Activated CD4-positive, alpha-beta memory T cell treated with anti-CD3 and anti-CD28 coated beads, Interleukin-2, amount 10 ng/mL, durations not matched to agents 7 days and 5 days (primary cell): Measurements from ENCODE around the gene PSD. TPM values are rescaled to one million over a fixed set of nuclear protein-coding genes. Genes with fewer than 3 reads are reported as not detected.
"Not testable (repeated sequence)": the region's sequence is repeated elsewhere in the genome, so short reads cannot be mapped to it uniquely, and the experiment has no call there.

Experiments
- CTCF ChIA-PET: fragments of 350-600 bp; sonication (Branson Sonifier 250); formaldehyde crosslinking; loops from one replicate; lab custom pipeline; 2021; ENCODE audit warnings: antibody characterized with exemption, inconsistent platforms; lab: Charles Lee
- POLR2A ChIA-PET: fragments of 350-600 bp; sonication (Branson Sonifier 250); formaldehyde crosslinking; loops from one replicate; lab custom pipeline; 2021; ENCODE audit warnings: antibody characterized with exemption; lab: Charles Lee
- DNase-seq: peaks from one replicate; pipeline ENCODE4 v3.0.0-alpha.2; 2020
- H3K27ac Mint-ChIP-seq: one replicate; pipeline ENCODE4 v1.8.0; 2021; ENCODE audit warnings: mild to moderate bottlenecking, mixed read lengths
- H3K27me3 Mint-ChIP-seq: one replicate; pipeline ENCODE4 v1.8.0; 2021; ENCODE audit warnings: mixed read lengths
- H3K36me3 Mint-ChIP-seq: one replicate; pipeline ENCODE4 v1.8.0; 2021; ENCODE audit warnings: low read depth, mixed read lengths
- H3K4me1 Mint-ChIP-seq: one replicate; pipeline ENCODE4 v1.8.0; 2021; ENCODE audit warnings: mixed read lengths
- H3K4me3 Mint-ChIP-seq: one replicate; pipeline ENCODE4 v1.8.0; 2021; ENCODE audit warnings: mild to moderate bottlenecking, mixed read lengths
- H3K9me3 Mint-ChIP-seq: one replicate; pipeline ENCODE4 v1.8.0; 2021; ENCODE audit warnings: mixed read lengths
- total RNA-seq, 2 experiments: library from RNA; stranded (reverse); gene quantifications; one replicate each; pipeline ENCODE4 v1.2.3, GENCODE V29; 2021

Gene PSD
- total RNA-seq, 2 experiments from 2014 or later = 1.4 TPM

DNA sequence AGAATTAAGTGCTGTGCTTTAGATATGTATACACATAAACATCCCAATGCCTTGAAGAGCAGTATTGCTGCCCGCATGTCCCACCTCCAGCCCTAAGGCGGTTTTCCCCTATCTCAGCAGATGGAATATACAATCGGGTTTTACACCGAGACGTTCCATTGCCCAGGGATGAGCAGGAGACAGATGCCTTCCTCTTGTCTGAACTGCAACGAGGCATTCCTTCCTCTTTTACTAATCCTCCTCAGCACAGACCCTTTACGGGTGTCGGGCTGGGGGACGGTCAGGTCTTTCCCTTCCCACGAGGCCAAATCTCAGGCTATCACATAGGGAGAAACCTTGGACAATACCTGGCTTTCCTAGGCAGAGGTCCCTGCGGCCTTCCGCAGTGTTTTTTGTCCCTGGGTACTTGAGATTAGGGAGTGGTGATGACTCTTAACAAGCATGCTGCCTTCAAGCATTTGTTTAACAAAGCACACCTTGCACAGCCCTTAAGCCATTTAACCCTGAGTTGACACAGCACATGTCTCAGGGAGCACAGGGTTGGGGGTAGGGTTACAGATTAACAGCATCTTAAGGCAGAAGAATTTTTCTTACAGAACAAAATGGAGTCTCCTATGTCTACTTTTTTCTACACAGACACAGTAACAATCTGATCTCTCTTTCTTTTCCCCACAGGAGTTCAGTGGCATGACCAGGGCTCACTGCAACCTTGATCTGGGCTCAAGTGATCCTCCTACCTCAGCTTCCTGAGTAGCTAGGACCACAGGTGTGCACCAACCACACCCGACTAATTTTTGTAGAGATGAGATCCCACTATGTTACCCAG lies 36.3 kb upstream of the PSD start:
- H3K27ac Mint-ChIP-seq, CTCF ChIA-PET, H3K4me3 Mint-ChIP-seq, H3K27me3 Mint-ChIP-seq, DNase-seq, POLR2A ChIA-PET, H3K9me3 Mint-ChIP-seq: not testable (repeated sequence)
- peaks cover 15% of the 10 kb centered on the region for H3K36me3 Mint-ChIP-seq
- peaks cover 28% of the 10 kb centered on the region for H3K4me1 Mint-ChIP-seq

DNA sequence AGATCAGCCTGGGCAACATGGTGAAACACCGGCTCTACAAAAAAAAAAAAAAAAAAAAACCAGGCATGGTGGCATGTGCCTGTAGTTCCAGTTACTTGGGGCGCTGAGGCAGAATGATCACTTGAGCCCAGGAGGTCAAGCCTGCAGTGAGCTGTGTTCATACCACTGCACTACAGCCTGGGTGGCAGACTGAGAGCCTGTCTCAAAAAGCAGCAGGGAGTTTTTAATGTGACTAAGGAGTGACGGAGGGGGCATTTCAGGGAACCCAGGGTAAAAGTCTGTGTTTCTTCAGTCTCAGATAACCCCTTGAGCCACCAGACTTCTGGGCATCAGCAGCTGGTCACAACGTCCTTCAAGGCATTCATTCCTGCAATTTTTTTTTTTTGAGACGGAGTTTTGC lies 34.9 kb upstream of the PSD start:
- no peaks in the 10 kb centered on the region for H3K27me3 Mint-ChIP-seq
- ChIA-PET POLR2A (interaction anchor here (0.6 to 6.3 kb wide), 7 partner anchors 8 to 322 kb away, joined by 3 to 79 read pairs (median 32); partner anchors contain the start of genes ACTR1A, CUEDC2, FBXL15 and SUFU), CTCF (interaction anchor here (0.7 to 4.2 kb wide), 4 partner anchors 20 to 101 kb away, joined by 4 to 20 read pairs (median 5); partner anchors contain the start of genes CUEDC2 and FBXL15)
- no peak overlapping the region for H3K4me3 Mint-ChIP-seq
- peaks cover 37% of the 10 kb centered on the region for H3K4me1 Mint-ChIP-seq
- DNase-seq = no peak
- H3K36me3 Mint-ChIP-seq = peaks cover 15% of the 10 kb centered on the region
- H3K27ac Mint-ChIP-seq = peak overlapping the region; percentile 49
- no peaks in the 10 kb centered on the region for H3K9me3 Mint-ChIP-seq

DNA sequence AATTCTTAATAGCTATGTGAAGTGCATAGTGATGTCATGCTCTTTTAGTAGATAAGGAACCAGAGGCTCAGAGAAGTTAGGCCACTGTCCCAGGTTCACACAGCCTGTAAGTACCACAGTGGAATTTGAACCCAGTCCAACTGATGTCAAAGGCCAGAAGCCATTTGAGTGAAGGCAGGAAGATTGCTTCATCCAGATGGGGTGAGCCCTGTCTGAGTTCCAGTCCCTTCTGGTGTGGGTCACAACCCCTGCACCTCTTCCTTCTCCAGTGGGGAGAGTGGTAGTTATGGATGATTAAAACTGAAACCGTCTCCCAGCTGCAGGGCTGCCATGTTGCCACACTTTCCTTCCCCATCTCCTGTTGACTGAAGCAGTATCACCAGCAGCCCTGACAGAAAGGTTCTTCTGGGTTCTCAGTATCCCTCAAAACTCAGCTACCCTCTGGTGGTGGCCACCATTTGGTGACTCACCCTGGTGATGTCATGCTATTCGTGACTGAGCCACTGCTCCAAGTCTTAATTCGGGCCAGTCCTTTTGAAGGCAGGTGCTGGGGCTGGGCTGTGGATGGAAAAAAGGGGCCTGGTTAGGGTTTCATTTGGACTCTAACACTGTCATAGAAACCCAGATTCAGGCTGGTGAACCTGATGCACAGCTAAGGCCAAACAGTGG lies 34.2 kb upstream of the PSD start:
- Mint-ChIP-seq H3K27ac (peak overlapping the region; percentile 83), H3K4me1 (peaks cover 40% of the 10 kb centered on the region), H3K4me3 (peak overlapping the region; percentile 17), H3K9me3 (no peaks in the 10 kb centered on the region), H3K27me3 (no peaks in the 10 kb centered on the region), H3K36me3 (peaks cover 15% of the 10 kb centered on the region)
- ChIA-PET CTCF (interaction anchor here (0.6 to 4.2 kb wide), 10 partner anchors 10 to 190 kb away, joined by 3 to 20 read pairs (median 4); partner anchors contain the start of genes CUEDC2 and FBXL15), POLR2A (interaction anchor here (0.5 to 6.3 kb wide), 10 partner anchors 9 to 339 kb away, joined by 3 to 79 read pairs (median 10); partner anchors contain the start of genes ACTR1A, CUEDC2, FBXL15 and SUFU)
- DNase-seq = peak; percentile 76

DNA sequence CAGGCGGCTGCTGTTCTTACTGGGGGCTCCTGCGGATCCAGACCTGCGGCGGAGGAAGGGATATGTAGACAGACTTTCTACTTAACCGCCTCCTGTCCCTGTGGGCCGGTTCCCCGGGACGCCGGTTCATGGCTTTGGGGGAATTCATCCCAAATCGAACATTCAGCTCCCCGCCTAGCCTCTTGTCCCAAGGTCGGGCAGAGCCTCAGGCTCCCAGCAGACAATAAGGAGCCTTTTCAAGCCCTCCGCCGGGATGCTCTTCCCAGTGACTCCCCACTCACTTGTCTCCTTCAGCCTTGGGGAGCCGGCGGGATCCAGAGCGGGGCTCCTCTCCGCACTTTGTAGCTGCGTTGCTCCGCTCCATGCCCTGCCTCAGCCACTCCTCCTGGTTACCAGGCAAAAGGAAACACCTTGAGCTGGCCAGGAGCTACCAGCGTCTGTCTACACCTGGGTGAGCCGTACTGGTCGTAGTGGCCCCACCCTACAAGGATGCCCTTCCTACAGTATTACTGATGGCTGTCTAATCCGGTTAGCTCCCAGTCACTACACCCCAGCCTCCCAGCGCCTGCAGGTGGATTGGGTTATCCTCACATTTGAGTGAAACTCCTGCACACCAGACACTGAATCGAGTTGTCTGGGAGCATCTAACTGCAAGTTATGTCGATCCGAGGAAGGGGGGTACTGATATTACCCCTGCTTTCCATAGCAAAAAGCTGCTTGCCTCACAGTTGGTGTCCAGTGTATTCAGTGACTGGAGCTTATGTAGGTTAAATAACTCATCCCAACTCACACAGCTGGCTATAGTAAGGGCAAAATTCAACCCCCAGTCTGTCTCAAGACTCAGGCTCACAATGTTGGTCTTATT lies 32.8 kb upstream of the PSD start, which contains the start of gene C10orf95:
C10orf95 (minus strand) TSS at position 439 of the 865 bp plus-strand sequence. CDS start 450 bp downstream, outside the sequence.
- CTCF ChIA-PET = interaction anchor here (0.9 to 4.2 kb wide), 13 partner anchors 10 to 220 kb away, joined by 3 to 22 read pairs (median 7); partner anchors contain the start of genes ACTR1A, CUEDC2 and FBXL15
- POLR2A ChIA-PET = interaction anchor here (0.7 to 6.3 kb wide), 24 partner anchors 10 to 741 kb away, joined by 3 to 79 read pairs (median 6); partner anchors contain the start of genes ACTR1A, CUEDC2, FBXL15 and GBF1
- Mint-ChIP-seq H3K4me1 (peaks cover 40% of the 10 kb centered on the region), H3K36me3 (peaks cover 15% of the 10 kb centered on the region), H3K9me3 (no peaks in the 10 kb centered on the region), H3K27ac (peak within 1 kb of the TSS; percentile 83), H3K4me3 (peak within 1 kb of the TSS; percentile 95), H3K27me3 (no peaks in the 10 kb centered on the region)
- no peak for DNase-seq

DNA sequence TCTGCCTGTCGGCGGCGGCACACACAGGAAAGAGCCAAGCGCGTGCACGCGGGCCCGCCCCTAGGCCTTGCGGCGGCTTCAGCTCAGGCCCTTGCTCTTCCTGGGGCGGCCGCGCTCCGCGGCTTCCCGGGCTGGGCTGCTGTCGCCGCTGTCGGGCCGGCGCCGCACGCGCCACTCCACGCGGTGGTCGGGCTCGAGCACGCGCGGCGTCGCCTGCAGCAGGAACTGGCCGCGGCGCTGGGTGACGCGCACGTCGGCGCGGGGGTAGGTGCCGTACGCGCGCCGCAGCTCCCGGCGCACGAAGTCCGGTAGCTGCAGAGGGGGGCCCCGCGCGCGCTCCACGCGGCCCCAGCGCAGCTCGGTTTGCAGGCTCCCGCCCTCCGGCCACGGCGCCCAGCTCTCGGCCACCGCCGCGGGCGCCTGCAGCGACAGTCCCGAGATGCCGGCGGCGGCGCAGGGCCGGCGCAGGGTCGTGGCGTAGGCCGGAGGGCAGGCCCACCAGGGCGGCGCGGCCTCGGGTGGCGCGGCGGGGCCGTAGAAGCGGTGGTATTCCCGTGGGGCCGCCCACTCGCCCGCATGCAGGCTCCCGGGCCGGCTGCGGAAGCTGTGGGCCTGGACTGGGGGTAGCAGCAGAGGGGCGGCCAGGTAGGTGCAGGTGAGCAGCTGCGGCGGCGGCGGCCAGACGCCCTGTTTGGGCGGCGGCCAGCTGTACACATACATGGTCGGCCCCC lies 32.0 kb upstream of the PSD start:
- Mint-ChIP-seq H3K27me3 (no peaks in the 10 kb centered on the region), H3K4me3 (peak overlapping the region; percentile 95), H3K4me1 (peaks cover 43% of the 10 kb centered on the region), H3K9me3 (no peaks in the 10 kb centered on the region), H3K36me3 (peaks cover 15% of the 10 kb centered on the region), H3K27ac (peak overlapping the region; percentile 92)
- ChIA-PET POLR2A (interaction anchor here (0.9 to 6.3 kb wide), 27 partner anchors 9 to 742 kb away, joined by 3 to 79 read pairs (median 4); partner anchors contain the start of genes ACTR1A, CUEDC2, ELOVL3 and FBXL15), CTCF (interaction anchor here (0.7 to 4.2 kb wide), 16 partner anchors 10 to 909 kb away, joined by 3 to 22 read pairs (median 6); partner anchors contain the start of genes ACTR1A, CUEDC2 and FBXL15)
- peak; percentile 92 for DNase-seq

DNA sequence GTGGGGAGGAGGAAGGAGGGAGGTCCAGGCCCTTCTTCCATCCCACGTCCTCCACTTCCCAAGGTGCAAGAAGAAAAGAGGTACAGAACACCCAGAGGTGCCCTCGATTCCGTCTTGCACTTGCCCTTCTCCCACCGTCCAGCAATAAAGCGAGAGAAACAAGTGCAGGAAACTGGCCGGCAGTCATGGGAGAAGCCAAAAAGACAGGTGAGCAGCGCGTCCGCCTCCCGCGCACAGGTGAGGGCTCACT lies 31.5 kb upstream of the PSD start:
- Mint-ChIP-seq H3K4me1 (peaks cover 43% of the 10 kb centered on the region), H3K36me3 (peaks cover 14% of the 10 kb centered on the region), H3K27me3 (no peaks in the 10 kb centered on the region), H3K27ac (peak overlapping the region; percentile 92), H3K9me3 (no peaks in the 10 kb centered on the region), H3K4me3 (peak overlapping the region; percentile 95)
- POLR2A ChIA-PET = interaction anchor here (0.6 to 6.3 kb wide), 24 partner anchors 9 to 742 kb away, joined by 3 to 79 read pairs (median 5); partner anchors contain the start of genes ACTR1A, CUEDC2, ELOVL3 and FBXL15
- CTCF ChIA-PET = interaction anchor here (0.7 to 4.2 kb wide), 12 partner anchors 9 to 908 kb away, joined by 3 to 22 read pairs (median 7); partner anchors contain the start of genes ACTR1A, CUEDC2 and FBXL15
- no peak for DNase-seq

DNA sequence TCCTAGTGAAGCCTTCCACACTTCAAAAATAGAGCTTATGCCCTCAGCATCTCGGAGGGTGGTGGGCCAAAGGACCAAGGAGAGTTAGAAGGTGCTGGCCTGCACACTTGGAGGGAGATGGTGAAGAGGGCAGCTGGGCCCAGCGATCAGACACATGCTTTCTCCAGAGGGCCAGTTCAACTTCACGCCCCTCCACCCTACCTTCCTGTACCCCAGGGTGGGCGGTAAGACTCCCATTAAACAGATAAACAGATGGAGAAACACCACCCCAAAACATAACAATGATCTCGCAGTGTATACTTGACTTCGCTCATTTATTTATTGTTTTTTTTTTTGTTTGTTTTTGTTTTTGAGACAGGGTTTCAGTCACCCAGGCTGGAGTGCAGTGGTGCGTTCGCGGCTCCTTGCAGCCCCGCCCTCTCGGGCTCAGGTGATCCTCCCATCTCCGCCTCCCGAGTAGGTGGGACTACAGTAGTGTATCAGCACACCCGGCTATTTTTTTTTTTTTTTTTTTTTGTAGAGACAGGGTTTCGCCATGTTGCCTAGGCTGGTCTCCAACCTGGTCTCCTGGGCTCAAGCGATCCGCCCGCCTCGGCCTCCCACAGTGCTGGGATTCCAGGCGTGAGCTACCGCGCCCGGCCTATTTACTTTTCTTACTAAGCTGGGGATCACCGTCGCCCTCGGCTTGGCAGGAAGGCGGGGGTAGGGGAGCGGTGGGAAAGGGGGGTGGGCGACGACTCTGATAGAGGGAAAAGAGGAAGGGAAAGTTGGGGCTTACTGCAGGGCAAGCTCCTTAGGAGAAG lies 30.9 kb upstream of the PSD start:
- POLR2A ChIA-PET = interaction anchor here (0.6 to 6.3 kb wide), 22 partner anchors 8 to 743 kb away, joined by 3 to 79 read pairs (median 5); partner anchors contain the start of genes ACTR1A, CUEDC2, ELOVL3 and FBXL15

DNA sequence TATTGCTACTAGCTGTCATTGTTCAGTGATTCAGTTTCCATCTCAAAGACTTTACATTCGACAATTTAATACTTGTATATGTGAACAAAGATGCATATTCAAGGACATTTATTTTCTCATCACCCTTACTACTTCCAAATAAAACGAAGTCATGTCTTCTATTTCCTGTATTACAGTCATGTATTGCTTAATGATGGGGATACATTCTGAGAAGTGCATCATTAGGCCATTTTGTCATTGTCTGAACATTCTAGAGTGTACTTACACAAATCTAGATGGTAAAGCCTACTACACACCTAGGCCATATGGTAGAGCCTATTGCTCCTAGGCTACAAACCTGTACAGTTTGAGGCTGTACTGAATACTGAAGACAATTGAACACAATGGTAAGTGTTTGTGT lies 26.3 kb upstream of the PSD start:
- H3K4me1 Mint-ChIP-seq = peaks cover 22% of the 10 kb centered on the region
- H3K9me3 Mint-ChIP-seq = no peaks in the 10 kb centered on the region
- no peak overlapping the region for H3K4me3 Mint-ChIP-seq
- no peaks in the 10 kb centered on the region for H3K27me3 Mint-ChIP-seq
- H3K36me3 Mint-ChIP-seq = peaks cover 7% of the 10 kb centered on the region
- ChIA-PET POLR2A (interaction anchor here (2.1 kb wide), 1 partner anchor 9 kb away, joined by 5 read pairs; no protein-coding TSS in a partner anchor), CTCF (no interaction called here)
- no peak for DNase-seq
- no peak overlapping the region for H3K27ac Mint-ChIP-seq

More for the DNA sequence above, 30.9 kb upstream of the PSD start:
- H3K36me3 Mint-ChIP-seq = peaks cover 15% of the 10 kb centered on the region
- peak; percentile 91 for DNase-seq
- peak overlapping the region; percentile 92 for H3K27ac Mint-ChIP-seq
- H3K4me3 Mint-ChIP-seq = peak overlapping the region; percentile 95
- CTCF ChIA-PET = interaction anchor here (0.7 to 4.2 kb wide), 13 partner anchors 9 to 908 kb away, joined by 3 to 22 read pairs (median 6); partner anchors contain the start of genes ACTR1A, CUEDC2 and FBXL15
- H3K27me3 Mint-ChIP-seq = no peaks in the 10 kb centered on the region
- no peaks in the 10 kb centered on the region for H3K9me3 Mint-ChIP-seq
- H3K4me1 Mint-ChIP-seq = peaks cover 46% of the 10 kb centered on the region

DNA sequence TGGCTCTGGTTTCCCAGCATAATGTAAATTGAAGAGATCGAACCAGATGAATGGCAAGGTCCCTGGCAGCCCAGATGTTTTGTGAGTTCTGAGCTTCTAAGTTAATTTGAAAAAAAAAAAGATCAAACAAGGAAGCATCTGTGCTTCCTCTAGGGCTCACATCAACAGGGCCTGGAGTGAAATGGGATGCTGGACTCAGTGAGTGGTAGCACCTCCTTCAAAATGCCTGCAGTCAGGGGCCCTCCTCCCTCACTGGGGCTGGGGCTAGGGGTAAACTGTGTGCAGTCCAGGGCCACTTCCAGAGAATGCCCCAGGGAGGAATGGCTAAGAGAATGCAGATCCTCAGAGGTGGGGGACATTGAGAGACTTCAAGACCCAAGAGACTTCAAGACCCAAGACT lies 19.8 kb upstream of the PSD start:
- POLR2A ChIA-PET = no interaction called here
- DNase-seq = no peak
- peaks cover 22% of the 10 kb centered on the region for H3K36me3 Mint-ChIP-seq
- peaks cover 49% of the 10 kb centered on the region for H3K4me1 Mint-ChIP-seq
- H3K27ac Mint-ChIP-seq = no peak overlapping the region
- H3K9me3 Mint-ChIP-seq = no peaks in the 10 kb centered on the region
- H3K4me3 Mint-ChIP-seq = no peak overlapping the region
- CTCF ChIA-PET = interaction anchor here (0.7 kb wide), 1 partner anchor 39 kb away, joined by 3 read pairs; no protein-coding TSS in a partner anchor
- no peaks in the 10 kb centered on the region for H3K27me3 Mint-ChIP-seq

DNA sequence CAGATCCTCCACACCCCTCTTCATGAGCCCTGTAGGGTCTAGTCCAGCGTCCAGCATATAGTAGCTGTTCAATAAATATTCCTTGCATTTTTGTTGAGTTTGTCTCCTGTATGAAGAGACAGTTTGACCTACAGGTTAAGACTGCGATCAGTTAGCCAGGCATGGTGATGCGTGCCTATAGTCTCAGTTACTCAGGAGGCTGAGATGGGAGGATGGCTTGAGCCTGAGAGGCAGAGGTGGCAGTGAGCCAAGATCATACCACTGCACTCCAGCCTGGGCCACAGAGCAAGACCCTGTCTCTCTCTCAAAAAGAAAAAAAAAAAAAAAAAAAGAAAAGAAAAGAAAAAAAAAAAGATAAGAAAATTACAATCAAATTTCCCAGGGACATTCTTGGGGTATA lies 18.9 kb upstream of the PSD start:
- peak overlapping the region; percentile 90 for H3K4me3 Mint-ChIP-seq
- no peak for DNase-seq
- no peaks in the 10 kb centered on the region for H3K9me3 Mint-ChIP-seq
- ChIA-PET POLR2A (interaction anchor here (3.3 to 3.5 kb wide), 2 partner anchors 13 to 16 kb away, joined by 36 to 70 read pairs; partner anchors contain the start of genes C10orf95 and FBXL15), CTCF (interaction anchor here (0.7 to 1.7 kb wide), 4 partner anchors 14 to 73 kb away, joined by 3 to 14 read pairs (median 6); partner anchors contain the start of gene C10orf95)
- peaks cover 22% of the 10 kb centered on the region for H3K36me3 Mint-ChIP-seq
- H3K27me3 Mint-ChIP-seq = no peaks in the 10 kb centered on the region
- H3K27ac Mint-ChIP-seq = peak overlapping the region; percentile 37
- peaks cover 56% of the 10 kb centered on the region for H3K4me1 Mint-ChIP-seq
